HepG2 (cell line): ENCODE results near the gene GAL3ST2. TPM values are rescaled to one million over a fixed set of nuclear protein-coding genes. Genes with fewer than 3 reads are reported as not detected.

Experiments
- ATF7 ChIP-seq, 2 experiments: fragments of 450-650 bp in 1 of 2; sonication (generic) in 1 of 2; formaldehyde crosslinking in 1 of 2; IDR thresholded peaks; 2 replicates each; pipeline versions ENCODE4 v1.4.0 to v1.6.1; 2016 to 2020; ENCODE audit warnings: antibody characterized with exemption in 1 of 2, mild to moderate bottlenecking in 1 of 2, missing genetic modification reagents in 1 of 2
- BRCA1 ChIP-seq: sonication (generic); formaldehyde crosslinking; IDR thresholded peaks from 2 replicates; pipeline ENCODE4 v1.4.0; 2020; ENCODE audit warnings: missing genetic modification reagents
- CEBPB ChIP-seq: IDR thresholded peaks from 2 replicates; pipeline ENCODE4 v1.6.1; 2011; ENCODE audit warnings: low read depth, low read length, improper control_type of control experiment, borderline replicate concordance
- FOXO1 ChIP-seq: sonication (generic); formaldehyde crosslinking; IDR thresholded peaks from 2 replicates; pipeline ENCODE4 v1.4.0; 2020; ENCODE audit warnings: missing genetic modification reagents
- HMG20A ChIP-seq: IDR thresholded peaks from 2 replicates; pipeline ENCODE4 v1.6.1; 2016; ENCODE audit warnings: borderline replicate concordance
- JUND ChIP-seq: sonication (generic); formaldehyde crosslinking; IDR thresholded peaks from 2 replicates; pipeline ENCODE4 v1.8.0; 2022; ENCODE audit warnings: mild to moderate bottlenecking, missing genetic modification reagents
- MEIS1 ChIP-seq: sonication (generic); formaldehyde crosslinking; IDR thresholded peaks from 2 replicates; pipeline ENCODE4 v1.9.0; 2021; ENCODE audit warnings: mild to moderate bottlenecking, missing genetic modification reagents, moderate library complexity, borderline replicate concordance
- MYC ChIP-seq: sonication (generic); formaldehyde crosslinking; IDR thresholded peaks from 2 replicates; pipeline ENCODE4 v1.9.0; 2021; ENCODE audit warnings: missing genetic modification reagents, borderline replicate concordance
- PLRG1 ChIP-seq: fragments of 450-650 bp; conservative IDR thresholded peaks from 2 replicates; pipeline ENCODE4 v1.6.1; 2016
- RBM39 ChIP-seq: fragments of 200-400 bp; formaldehyde crosslinking; IDR thresholded peaks from one replicate; pipeline ENCODE4 v1.6.1; 2018; ENCODE audit warnings: antibody characterized with exemption, mild to moderate bottlenecking, low read depth, low read length; ENCODE audit not compliant: poor library complexity, severe bottlenecking
- SIX4 ChIP-seq: sonication (generic); formaldehyde crosslinking; IDR thresholded peaks from 2 replicates; pipeline ENCODE4 v1.4.0; 2020; ENCODE audit warnings: missing genetic modification reagents
- TAF15 ChIP-seq: fragments of 200-400 bp; formaldehyde crosslinking; IDR thresholded peaks from one replicate; pipeline ENCODE4 v1.6.1; 2018; ENCODE audit warnings: mild to moderate bottlenecking, low read depth, low read length; ENCODE audit not compliant: poor library complexity, severe bottlenecking
- XRCC5 ChIP-seq: fragments of 200-400 bp; formaldehyde crosslinking; optimal IDR thresholded peaks from 2 replicates; pipeline ENCODE3; 2017; ENCODE audit warnings: mild to moderate bottlenecking, low read length
- ZBTB20 ChIP-seq: sonication (generic); formaldehyde crosslinking; IDR thresholded peaks from 2 replicates; pipeline ENCODE4 v1.8.1; 2023; ENCODE audit warnings: missing genetic modification reagents, low read depth, mild to moderate bottlenecking, borderline replicate concordance
- ZFP36L1 ChIP-seq: sonication (generic); formaldehyde crosslinking; IDR thresholded peaks from 2 replicates; pipeline ENCODE4 v1.8.0; 2022; ENCODE audit warnings: mild to moderate bottlenecking, missing genetic modification reagents, moderate library complexity
- ZNF121 ChIP-seq: sonication (generic); formaldehyde crosslinking; IDR thresholded peaks from 2 replicates; pipeline ENCODE4 v1.5.0; 2020; ENCODE audit warnings: mild to moderate bottlenecking, missing genetic modification reagents
- ZNF3 ChIP-seq: IDR thresholded peaks from 2 replicates; pipeline ENCODE4 v1.7.0; 2017; ENCODE audit warnings: inconsistent platforms
- ZNF354B ChIP-seq: sonication (generic); formaldehyde crosslinking; IDR thresholded peaks from 2 replicates; pipeline ENCODE4 v1.8.0; 2022; ENCODE audit warnings: mild to moderate bottlenecking, missing genetic modification reagents
- ZNF432 ChIP-seq: sonication (generic); formaldehyde crosslinking; IDR thresholded peaks from 2 replicates; pipeline ENCODE4 v1.5.0; 2020; ENCODE audit warnings: missing genetic modification reagents, mild to moderate bottlenecking, borderline replicate concordance
- ZNF468 ChIP-seq: sonication (generic); formaldehyde crosslinking; IDR thresholded peaks from 2 replicates; pipeline ENCODE4 v1.8.0; 2022; ENCODE audit warnings: mild to moderate bottlenecking, moderate library complexity, missing genetic modification reagents
- ZNF879 ChIP-seq: sonication (generic); formaldehyde crosslinking; IDR thresholded peaks from 2 replicates; pipeline ENCODE4 v1.8.1; 2023; ENCODE audit warnings: missing genetic modification reagents
- ZXDC ChIP-seq: sonication (generic); formaldehyde crosslinking; IDR thresholded peaks from 2 replicates; pipeline ENCODE4 v1.5.0; 2020; ENCODE audit warnings: mild to moderate bottlenecking, missing genetic modification reagents
- polyA plus RNA-seq, 8 experiments: library from polyadenylated mRNA; depleted of rRNA in 3 of 8; stranded (reverse) in 7 of 8; unstranded in 1 of 8; fragments of >200 nt; fragmentation: Illumina TruSeq in 4 of 8; extraction: Trizol in 4 of 8; gene quantifications; 2 replicates each; pipeline versions ENCODE4 v1.2.1 to v1.2.3, GENCODE V29; 2011 to 2016; ENCODE audit warnings: low read depth in 4 of 8, missing spikeins in 1 of 8, mixed read lengths in 1 of 8; ENCODE audit not compliant: insufficient read depth in 1 of 8
- total RNA-seq, 5 experiments: library from RNA; depleted of rRNA; stranded (reverse); fragments of >200 nt; fragmentation: Illumina TruSeq; extraction: Trizol; gene quantifications; 2 replicates each; pipeline ENCODE4 v1.2.3, GENCODE V29; 2016; ENCODE audit warnings: low read depth in 1 of 5
- TF ChIP-seq, protein P1 (sequence below): sonication (generic); formaldehyde crosslinking; IDR thresholded peaks from 2 replicates; pipeline ENCODE4 v1.9.0; 2022; ENCODE audit warnings: low read depth, missing genetic modification reagents

The GAL3ST2 gene
- total and polyA plus RNA-seq, 2 of the 13 experiments (the other 11 are each of a cell fraction or from before 2014, with no cell fraction given): 0.17 to 0.20 TPM

GRCh38 chr2:241770185-241770935 lies 6.3 kb upstream of the GAL3ST2 start (continued):
- TF ChIP-seq ZNF354B (CRISPR knock-in tag): no peak
- TF ChIP-seq, protein P1, sequence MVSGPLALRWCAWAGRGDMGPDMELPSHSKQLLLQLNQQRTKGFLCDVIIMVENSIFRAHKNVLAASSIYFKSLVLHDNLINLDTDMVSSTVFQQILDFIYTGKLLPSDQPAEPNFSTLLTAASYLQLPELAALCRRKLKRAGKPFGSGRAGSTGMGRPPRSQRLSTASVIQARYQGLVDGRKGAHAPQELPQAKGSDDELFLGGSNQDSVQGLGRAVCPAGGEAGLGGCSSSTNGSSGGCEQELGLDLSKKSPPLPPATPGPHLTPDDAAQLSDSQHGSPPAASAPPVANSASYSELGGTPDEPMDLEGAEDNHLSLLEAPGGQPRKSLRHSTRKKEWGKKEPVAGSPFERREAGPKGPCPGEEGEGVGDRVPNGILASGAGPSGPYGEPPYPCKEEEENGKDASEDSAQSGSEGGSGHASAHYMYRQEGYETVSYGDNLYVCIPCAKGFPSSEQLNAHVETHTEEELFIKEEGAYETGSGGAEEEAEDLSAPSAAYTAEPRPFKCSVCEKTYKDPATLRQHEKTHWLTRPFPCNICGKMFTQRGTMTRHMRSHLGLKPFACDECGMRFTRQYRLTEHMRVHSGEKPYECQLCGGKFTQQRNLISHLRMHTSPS (CRISPR knock-in tag): peak; percentile 92
- peak; percentile 81 for TF ChIP-seq HMG20A (CRISPR knock-in tag)
- peak; percentile 89 for TF ChIP-seq MYC (CRISPR knock-in tag)
- TF ChIP-seq FOXO1 (CRISPR knock-in tag): peak; percentile 93
- no peak for TF ChIP-seq ZNF3 (CRISPR knock-in tag)
- peak; percentile 63 for TF ChIP-seq ZXDC (CRISPR knock-in tag)
- TF ChIP-seq ATF7 (IDR thresholded peaks at IDR 0.05): no peak
- TF ChIP-seq ATF7 (CRISPR knock-in tag; IDR thresholded peaks at IDR 0.05): peak; percentile 56; the same call in 1 of the 2 replicates
- TF ChIP-seq ZNF432 (CRISPR knock-in tag): no peak
- TF ChIP-seq ZNF468 (CRISPR knock-in tag): no peak; the same call in 1 of the 2 replicates
- no peak for TF ChIP-seq CEBPB
- no peak for TF ChIP-seq MEIS1 (CRISPR knock-in tag)
- peak; percentile 92 for TF ChIP-seq XRCC5
- TF ChIP-seq BRCA1 (CRISPR knock-in tag): peak; percentile 82; the same call in 1 of the 2 replicates
- TF ChIP-seq SIX4 (CRISPR knock-in tag): peak; percentile 86
- TF ChIP-seq ZFP36L1 (CRISPR knock-in tag): no peak; the same call in none of the 2 replicates
- no peak for TF ChIP-seq TAF15
- TF ChIP-seq PLRG1: no peak
- peak; percentile 89; the same call in 1 of the 2 replicates for TF ChIP-seq ZBTB20
- peak; percentile 69 for TF ChIP-seq JUND (CRISPR knock-in tag)
- TF ChIP-seq RBM39: peak; percentile 10
- no peak; the same call in 1 of the 2 replicates for TF ChIP-seq ZNF879 (CRISPR knock-in tag)
- no peak; the same call in 1 of the 2 replicates for TF ChIP-seq ZNF121 (CRISPR knock-in tag)
